HEK293 (cell line): ENCODE measurements around the gene EIF4G3.

Experiments used
- CTCF ChIA-PET: fragments of 350-600 bp; formaldehyde crosslinking; extraction: SDS; loops from one replicate; lab custom pipeline; 2021; ENCODE audit warnings: antibody characterized with exemption; lab: Yijun Ruan, JAX
- POLR2A ChIA-PET: fragments of 300-600 bp; formaldehyde crosslinking; extraction: SDS; loops from one replicate; lab custom pipeline; 2020; ENCODE audit warnings: antibody characterized with exemption, inconsistent platforms; lab: Yijun Ruan, JAX
- H3K27ac ChIP-seq: fragments of 200-500 bp; sonication (Bioruptor generic); 2 replicates; pipeline ENCODE4 v1.5.1; 2014; ENCODE audit warnings: low read depth, low read length, control low read depth, inconsistent platforms; ENCODE audit errors: extremely low read depth
- H3K36me3 ChIP-seq, 2 experiments: fragments of 200-500 bp in 1 of 2; sonication (Bioruptor generic) in 1 of 2; 1 replicate in 1 of 2; 2 replicates in 1 of 2; pipeline ENCODE4 v1.5.1; 2014 to 2017; ENCODE audit warnings: inconsistent platforms in 2 of 2, low read length in 2 of 2; ENCODE audit not compliant: control insufficient read depth in 2 of 2, insufficient read depth in 1 of 2
- H3K4me1 ChIP-seq: fragments of 200-500 bp; sonication (Bioruptor generic); 2 replicates; pipeline ENCODE4 v1.5.1; 2014; ENCODE audit warnings: mild to moderate bottlenecking, low read length, inconsistent platforms; ENCODE audit not compliant: control insufficient read depth, insufficient read depth
- H3K4me3 ChIP-seq: 2 replicates; pipeline ENCODE4 v1.5.1; 2011; ENCODE audit warnings: low read depth, mild to moderate bottlenecking, control low read depth, low read length, moderate library complexity
- H3K9me3 ChIP-seq: fragments of 200-500 bp; sonication (Bioruptor generic); 2 replicates; pipeline ENCODE4 v1.5.1; 2014; ENCODE audit warnings: low read depth, low read length, inconsistent platforms; ENCODE audit not compliant: control insufficient read depth, insufficient read depth
- CTCF ChIP-seq: fragments of 450-650 bp; formaldehyde crosslinking; IDR thresholded peaks from 2 replicates; pipeline ENCODE4 v1.5.1; 2016; ENCODE audit warnings: missing biosample characterization, missing genetic modification characterization
- KLF1 ChIP-seq: fragments of 450-650 bp; formaldehyde crosslinking; IDR thresholded peaks from 2 replicates; pipeline ENCODE4 v1.5.1; 2016; ENCODE audit warnings: missing biosample characterization, missing genetic modification characterization
- PRDM1 ChIP-seq: fragments of 450-650 bp; formaldehyde crosslinking; IDR thresholded peaks from 2 replicates; pipeline ENCODE4; 2016; ENCODE audit warnings: missing biosample characterization, missing genetic modification characterization
- ZBTB49 ChIP-seq: fragments of 450-650 bp; formaldehyde crosslinking; IDR thresholded peaks from 2 replicates; pipeline ENCODE4 v1.5.1; 2016; ENCODE audit warnings: missing biosample characterization, missing genetic modification characterization, low read depth
- ZFP3 ChIP-seq: fragments of 450-650 bp; formaldehyde crosslinking; IDR thresholded peaks from 2 replicates; pipeline ENCODE4 v1.5.1; 2016; ENCODE audit warnings: low read depth, missing biosample characterization, missing genetic modification characterization
- ZNF19 ChIP-seq: fragments of 450-650 bp; formaldehyde crosslinking; IDR thresholded peaks from 2 replicates; pipeline ENCODE4; 2016; ENCODE audit warnings: missing biosample characterization, missing genetic modification characterization, low read depth
- ZNF280C ChIP-seq: fragments of 450-650 bp; formaldehyde crosslinking; IDR thresholded peaks from 2 replicates; pipeline ENCODE4 v1.5.1; 2016; ENCODE audit warnings: missing biosample characterization, missing genetic modification characterization
- ZNF311 ChIP-seq: fragments of 450-650 bp; formaldehyde crosslinking; IDR thresholded peaks from 2 replicates; pipeline ENCODE4 v1.5.1; 2017; ENCODE audit warnings: missing biosample characterization, missing genetic modification characterization, borderline replicate concordance
- ZNF335 ChIP-seq: fragments of 450-650 bp; formaldehyde crosslinking; conservative IDR thresholded peaks from 2 replicates; pipeline ENCODE4 v1.5.1; 2016; ENCODE audit warnings: missing biosample characterization, missing genetic modification characterization
- ZNF362 ChIP-seq: fragments of 450-650 bp; formaldehyde crosslinking; IDR thresholded peaks from 2 replicates; pipeline ENCODE4 v1.5.1; 2016; ENCODE audit warnings: missing biosample characterization, missing genetic modification characterization
- ZNF37A ChIP-seq: fragments of 450-650 bp; IDR thresholded peaks from 2 replicates; pipeline ENCODE4 v1.5.1; 2018; ENCODE audit warnings: missing biosample characterization, missing genetic modification characterization
- ZNF623 ChIP-seq: fragments of 450-650 bp; formaldehyde crosslinking; IDR thresholded peaks from 2 replicates; pipeline ENCODE4 v1.5.1; 2016; ENCODE audit warnings: missing biosample characterization, missing genetic modification characterization
- ZNF664 ChIP-seq: fragments of 450-650 bp; formaldehyde crosslinking; IDR thresholded peaks from 2 replicates; pipeline ENCODE4 v1.5.1; 2016; ENCODE audit warnings: missing biosample characterization, missing genetic modification characterization
- ZNF830 ChIP-seq: fragments of 450-650 bp; IDR thresholded peaks from 2 replicates; pipeline ENCODE4 v1.5.0; 2018; ENCODE audit warnings: missing biosample characterization, missing genetic modification characterization, low read depth, mild to moderate bottlenecking, moderate library complexity
- ZXDB ChIP-seq: fragments of 450-650 bp; formaldehyde crosslinking; IDR thresholded peaks from 2 replicates; pipeline ENCODE4 v1.5.1; 2016; ENCODE audit warnings: missing biosample characterization, missing genetic modification characterization

The EIF4G3 gene

GRCh38 chr1:21189421-21189820, 12.7 kb upstream of the EIF4G3 start:
- TF ChIP-seq KLF1 (tag by site-specific recombination) (peak; percentile 77), PRDM1 (tag by site-specific recombination) (no peak), ZNF280C (tag by site-specific recombination) (no peak), ZNF335 (tag by site-specific recombination) (no peak)
- H3K27ac ChIP-seq, result no peak overlapping the region
- no peaks in the 10 kb centered on the region for H3K9me3 ChIP-seq
- no peak overlapping the region for H3K4me3 ChIP-seq
- no peaks in the 10 kb centered on the region for H3K36me3 ChIP-seq
- POLR2A ChIA-PET, result interaction anchor here (0.6 kb wide), 1 partner anchor 159 kb away, joined by 6 read pairs; no protein-coding TSS in a partner anchor
- CTCF ChIA-PET, result no interaction called here
- H3K4me1 ChIP-seq, result no peaks in the 10 kb centered on the region

- Histone ChIP-seq H3K9me3 (no peaks in the 10 kb centered on the region), H3K4me1 (no peaks in the 10 kb centered on the region), H3K36me3 (no peaks in the 10 kb centered on the region), H3K27ac (no peak overlapping the region), H3K4me3 (no peak overlapping the region)
- CTCF ChIA-PET, result interaction anchor here (0.6 kb wide), 1 partner anchor 557 kb away, joined by 3 read pairs; no protein-coding TSS in a partner anchor
- POLR2A ChIA-PET, result interaction anchor here (0.6 kb wide), 1 partner anchor 36 kb away, joined by 9 read pairs; no protein-coding TSS in a partner anchor
- TF ChIP-seq ZNF830 (tag by site-specific recombination) (no peak), ZFP3 (tag by site-specific recombination) (no peak), ZNF664 (tag by site-specific recombination) (no peak), CTCF (tag by site-specific recombination) (no peak), ZNF19 (tag by site-specific recombination) (no peak), ZBTB49 (no peak), ZNF311 (tag by site-specific recombination) (no peak), ZNF623 (tag by site-specific recombination) (no peak), ZNF37A (tag by site-specific recombination) (no peak)
Observed at GRCh38 chr1:21188235-21188634, 11.5 kb upstream of the EIF4G3 start.

- CTCF ChIA-PET, result interaction anchor here (1.7 kb wide), 1 partner anchor 10 kb away, joined by 6 read pairs; no protein-coding TSS in a partner anchor
- H3K4me1 ChIP-seq, result no peaks in the 10 kb centered on the region
- no peak overlapping the region for H3K4me3 ChIP-seq
- TF ChIP-seq ZXDB (tag by site-specific recombination) (no peak), ZNF664 (tag by site-specific recombination) (peak; percentile 56; the same call in 1 of the 2 replicates), ZNF362 (tag by site-specific recombination) (0 out of 2 replicates have a peak, but pooled peaks have one; percentile 39)
- POLR2A ChIA-PET, result no interaction called here
- no peaks in the 10 kb centered on the region for H3K9me3 ChIP-seq
- no peaks in the 10 kb centered on the region for H3K36me3 ChIP-seq
- no peak overlapping the region for H3K27ac ChIP-seq
Observed at GRCh38 chr1:21185221-21185731, 8.6 kb upstream of the EIF4G3 start.
